GM13976 (cell line): ENCODE measurements around the gene KCNJ5.

Experiments used
- DNase-seq: peaks from one replicate; pipeline ENCODE4 v3.0.0; 2012; ENCODE audit warnings: low spot score
- in situ Hi-C: fragments of 300-500 bp; cut with MboI; formaldehyde crosslinking; loops from one replicate; pipeline ENCODE4 v1.12.0; 2022; ENCODE audit warnings: low sequenced_read_pairs, mixed read lengths, inconsistent platforms; ENCODE audit not compliant: unreplicated experiment
- TF ChIP-seq, protein P1 (sequence below): IDR thresholded peaks from 2 replicates; pipeline ENCODE4 v1.5.1; 2012; ENCODE audit warnings: borderline replicate concordance, mild to moderate bottlenecking; ENCODE audit not compliant: insufficient read depth; ENCODE audit errors: extremely low read depth, missing control alignments, control extremely low read depth

The KCNJ5 gene

DNA sequence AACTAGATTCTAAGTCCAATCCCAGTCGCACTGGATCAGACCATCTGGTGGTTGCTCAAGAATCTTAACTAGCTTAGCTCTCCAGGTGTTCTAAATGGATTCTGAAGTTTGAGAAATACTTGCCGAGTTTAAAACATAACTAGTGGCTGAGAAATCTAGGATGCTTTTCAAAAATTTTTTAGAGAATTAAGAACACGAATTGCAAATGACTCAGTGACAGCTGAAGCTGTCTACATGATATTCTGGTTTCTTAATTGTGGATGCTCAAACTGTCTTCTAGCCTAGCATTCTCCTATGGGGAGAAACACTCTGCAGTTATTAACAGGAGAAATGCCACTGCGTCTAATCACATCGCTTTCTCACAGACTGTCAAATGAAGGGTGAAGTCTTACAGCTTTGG is 71.7 kb downstream of the KCNJ5 start:
- in situ Hi-C loops: no loop called here
- no peak for DNase-seq
- TF ChIP-seq, protein P1, sequence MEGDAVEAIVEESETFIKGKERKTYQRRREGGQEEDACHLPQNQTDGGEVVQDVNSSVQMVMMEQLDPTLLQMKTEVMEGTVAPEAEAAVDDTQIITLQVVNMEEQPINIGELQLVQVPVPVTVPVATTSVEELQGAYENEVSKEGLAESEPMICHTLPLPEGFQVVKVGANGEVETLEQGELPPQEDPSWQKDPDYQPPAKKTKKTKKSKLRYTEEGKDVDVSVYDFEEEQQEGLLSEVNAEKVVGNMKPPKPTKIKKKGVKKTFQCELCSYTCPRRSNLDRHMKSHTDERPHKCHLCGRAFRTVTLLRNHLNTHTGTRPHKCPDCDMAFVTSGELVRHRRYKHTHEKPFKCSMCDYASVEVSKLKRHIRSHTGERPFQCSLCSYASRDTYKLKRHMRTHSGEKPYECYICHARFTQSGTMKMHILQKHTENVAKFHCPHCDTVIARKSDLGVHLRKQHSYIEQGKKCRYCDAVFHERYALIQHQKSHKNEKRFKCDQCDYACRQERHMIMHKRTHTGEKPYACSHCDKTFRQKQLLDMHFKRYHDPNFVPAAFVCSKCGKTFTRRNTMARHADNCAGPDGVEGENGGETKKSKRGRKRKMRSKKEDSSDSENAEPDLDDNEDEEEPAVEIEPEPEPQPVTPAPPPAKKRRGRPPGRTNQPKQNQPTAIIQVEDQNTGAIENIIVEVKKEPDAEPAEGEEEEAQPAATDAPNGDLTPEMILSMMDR: no peak

DNA sequence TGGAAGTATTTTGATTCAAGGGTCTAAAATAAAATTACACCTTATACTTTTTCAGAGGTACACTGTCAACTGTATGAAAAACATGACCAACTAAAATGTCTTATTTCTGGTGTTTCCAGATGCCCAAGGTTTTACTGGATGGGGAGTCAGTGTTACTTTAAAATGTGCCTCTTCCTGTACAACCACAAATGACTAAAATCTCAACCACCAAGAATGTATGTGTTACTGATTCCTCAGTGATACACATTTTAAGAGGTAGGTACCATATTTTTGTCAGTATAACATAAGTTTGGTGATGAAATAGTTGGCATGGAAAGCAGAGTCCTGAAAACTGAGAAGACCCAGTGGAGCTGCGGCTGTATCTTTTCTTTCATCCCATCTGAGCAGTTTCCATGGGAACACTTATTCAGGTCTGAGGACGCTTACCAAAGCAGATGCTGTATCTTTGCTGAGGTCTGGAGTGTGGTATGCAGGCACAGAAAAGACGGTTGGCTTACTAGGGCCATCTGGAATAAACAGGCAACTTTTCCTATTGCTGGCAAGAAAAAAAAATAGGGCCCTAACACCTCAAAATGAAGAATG is 72.7 kb downstream of the KCNJ5 start:
- in situ Hi-C loops: no loop called here
- TF ChIP-seq, protein P1: no peak
- no peak for DNase-seq

DNA sequence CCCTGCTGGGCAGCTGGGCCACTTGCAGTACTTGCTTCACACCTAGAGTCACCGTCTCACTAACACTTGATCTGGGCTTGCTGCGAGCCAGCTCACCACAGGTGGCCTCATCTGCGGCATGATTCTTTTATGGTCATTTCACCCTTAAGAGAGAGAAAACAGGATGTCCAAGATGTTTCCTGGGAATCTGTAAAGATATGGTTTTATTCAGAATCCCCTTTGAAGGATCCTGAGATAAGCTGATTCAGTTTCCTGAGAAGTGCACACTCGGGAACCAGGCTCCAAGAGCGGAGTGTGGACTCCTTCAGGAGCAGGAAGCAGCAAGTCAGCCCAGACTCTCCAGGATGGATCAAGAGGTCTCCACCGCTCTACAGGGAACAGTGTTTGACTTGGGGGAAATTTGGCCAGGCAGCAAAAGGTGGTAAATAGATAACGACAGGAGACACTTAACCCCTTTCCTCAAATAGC is 73.3 kb downstream of the KCNJ5 start:
- TF ChIP-seq, protein P1: no peak
- DNase-seq: no peak
- in situ Hi-C loops: no loop called here

DNA sequence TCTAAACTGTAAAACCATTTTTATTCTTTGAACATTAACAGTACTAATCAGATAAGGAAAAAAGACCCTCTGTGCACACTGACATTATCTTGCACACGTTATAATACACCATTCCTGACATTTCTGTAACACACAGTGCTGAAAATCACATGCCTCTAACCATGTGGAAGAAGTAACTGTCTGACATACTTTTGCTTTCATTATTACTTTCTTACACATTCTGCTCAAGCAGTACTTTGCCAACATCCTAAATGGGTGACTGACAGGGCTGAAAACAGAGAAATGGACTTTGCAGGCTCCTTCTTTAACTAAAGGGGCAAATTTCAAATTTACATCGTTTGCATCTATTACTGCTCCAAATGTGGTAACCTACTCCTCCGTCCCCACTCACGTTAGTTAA is 74.3 kb downstream of the KCNJ5 start:
- TF ChIP-seq, protein P1: no peak
- in situ Hi-C loops: no loop called here

DNA sequence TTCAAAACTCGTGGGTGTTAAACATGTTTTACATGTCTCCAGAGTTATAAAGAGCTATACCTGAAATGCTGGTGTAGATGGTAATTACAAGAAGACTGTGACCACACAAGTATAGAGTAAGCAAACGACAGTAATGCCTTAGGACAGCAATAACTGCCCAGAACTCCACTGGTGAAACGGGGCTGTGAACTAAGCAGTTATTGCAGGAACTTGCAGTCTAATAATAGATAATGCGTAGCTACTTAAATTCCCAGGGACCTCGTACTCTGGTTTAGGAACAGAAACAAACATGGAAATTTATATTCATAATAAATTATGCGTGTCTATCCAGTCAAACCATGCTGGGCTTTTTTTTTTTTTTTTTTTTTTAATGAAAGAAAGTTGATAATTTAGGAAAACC is 76.4 kb downstream of the KCNJ5 start:
- in situ Hi-C loops: no loop called here

More for the DNA sequence above, 74.3 kb downstream of the KCNJ5 start:
- DNase-seq: peak; percentile 59

DNA sequence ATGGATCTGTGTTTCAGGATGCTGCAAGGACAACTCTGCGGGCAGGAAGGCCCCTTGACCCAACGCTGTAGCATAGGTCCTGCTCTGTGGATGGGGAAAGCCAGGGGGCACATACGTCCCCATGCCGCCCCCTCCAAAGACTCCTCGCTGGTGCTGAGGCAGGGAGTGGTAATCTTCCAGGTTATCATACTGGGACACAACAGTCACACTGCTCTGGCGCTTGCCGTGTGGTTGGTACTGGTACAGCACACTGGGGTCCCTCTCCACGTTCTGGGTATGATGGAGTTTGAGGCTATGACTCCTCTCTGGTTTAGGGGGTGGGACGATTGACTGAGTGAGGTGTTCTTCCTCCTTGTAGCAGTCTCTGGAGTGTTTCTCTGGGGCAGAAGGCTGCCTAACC is 77.8 kb downstream of the KCNJ5 start:
- in situ Hi-C loops: no loop called here
- TF ChIP-seq, protein P1: no peak
- DNase-seq: no peak

More for the DNA sequence above, 76.4 kb downstream of the KCNJ5 start:
- no peak for DNase-seq
- TF ChIP-seq, protein P1: no peak
